ENCODE measurements around the gene ZNF8. TPM values are rescaled to one million over a fixed set of nuclear protein-coding genes. Genes with fewer than 3 reads are reported as not detected.
A peak's percentile ranks its signal among the peaks of the same experiment; 100 is the strongest.
"Not testable (repeated sequence)": the region's sequence is repeated elsewhere in the genome, so short reads cannot be mapped to it uniquely, and the experiment has no call there.

Gene ZNF8
- polyA plus RNA-seq, 2 of the 4 experiments (the other 2 are of a cell fraction), result 2.3 to 4.0 TPM

DNA sequence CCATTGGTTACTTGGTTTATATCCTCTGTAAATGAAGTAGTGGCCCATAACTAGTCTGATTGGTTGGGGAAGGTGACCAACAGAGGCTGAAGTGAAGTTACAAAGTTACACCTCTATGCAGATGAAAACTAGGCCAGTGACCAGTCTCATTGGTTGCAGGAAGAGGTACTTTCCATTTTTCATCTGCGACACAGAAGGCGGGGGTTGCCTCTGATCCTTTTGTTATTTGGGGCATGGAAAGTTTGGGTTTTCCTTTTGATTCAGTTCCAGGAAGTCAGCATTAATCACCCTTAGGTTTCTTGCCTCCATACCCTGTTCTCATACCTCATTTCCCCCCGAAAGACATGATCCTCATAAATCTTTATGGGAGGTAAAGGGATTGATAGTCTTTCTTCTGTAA, 29.9 kb upstream of the ZNF8 start (continued):
- TF ChIP-seq TP53 (CRISPR knock-in tag; IDR thresholded peaks at IDR 0.05) (no peak), ZSCAN20 (CRISPR knock-in tag; IDR thresholded peaks at IDR 0.05) (no peak), MAZ (IDR thresholded peaks at IDR 0.05; ENCODE audit: borderline replicate concordance, low read depth, low read length) (no peak), MAFK (IDR thresholded peaks at IDR 0.05; ENCODE audit: partially characterized antibody) (no peak)

DNA sequence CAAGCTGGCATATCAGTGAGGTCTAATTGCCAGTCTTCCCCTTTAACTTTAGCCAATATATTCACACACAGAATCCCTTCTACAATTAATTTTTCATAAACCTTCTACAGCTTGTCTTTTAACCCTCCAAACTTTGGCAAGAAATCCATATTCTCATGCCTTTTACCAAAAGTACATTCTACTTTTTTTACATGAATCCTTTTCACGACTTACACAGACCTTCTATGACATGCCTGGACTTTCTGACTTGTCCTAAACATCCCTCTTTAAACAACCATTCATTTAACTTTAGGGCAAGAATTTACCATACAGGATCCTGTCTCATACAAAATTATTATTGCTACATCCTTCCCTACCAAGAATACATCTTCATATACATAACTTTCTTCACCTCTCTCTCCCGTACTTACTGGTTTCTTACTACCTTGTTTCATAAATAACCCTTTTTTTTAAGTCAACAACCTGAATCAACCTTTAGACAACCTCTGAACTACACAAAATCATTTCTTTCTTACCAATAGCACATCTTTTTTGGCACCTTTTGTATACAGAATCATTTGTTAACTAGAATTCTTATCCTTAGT, 26.6 kb upstream of the ZNF8 start:
- FAIRE-seq, result peak; percentile 68
- DNase-seq (ENCODE audit: low read depth in 1 of 2, low spot score in 1 of 2), result peak in 1 of 2 experiments; percentile 67
- H3K4me1 ChIP-seq, result no peaks in the 10 kb centered on the region
- no peak overlapping the region for H3K4me2 ChIP-seq
- ATAC-seq, result no peak
- TF ChIP-seq POLR2AphosphoS2 (conservative IDR thresholded peaks at IDR 0.05; ENCODE audit: low read length) (no peak), ZFP36 (IDR thresholded peaks at IDR 0.05; ENCODE audit: borderline replicate concordance, partially characterized antibody) (peak; percentile 96)
- peaks cover 98% of the 10 kb centered on the region for H3K9me3 ChIP-seq
- POLR2A ChIA-PET, result no interaction called here
- WGBS (ENCODE audit: missing lambda C conversion rate), result 69% methylated on average over 2 of the region's 2 CpGs
- H3K27ac ChIP-seq, result no peak overlapping the region
- CTCF ChIA-PET, result interaction anchor here (1.3 to 1.5 kb wide), 2 partner anchors 10 kb away, joined by 3 read pairs; no protein-coding TSS in a partner anchor
- no peak overlapping the region for H3K4me3 ChIP-seq

DNA sequence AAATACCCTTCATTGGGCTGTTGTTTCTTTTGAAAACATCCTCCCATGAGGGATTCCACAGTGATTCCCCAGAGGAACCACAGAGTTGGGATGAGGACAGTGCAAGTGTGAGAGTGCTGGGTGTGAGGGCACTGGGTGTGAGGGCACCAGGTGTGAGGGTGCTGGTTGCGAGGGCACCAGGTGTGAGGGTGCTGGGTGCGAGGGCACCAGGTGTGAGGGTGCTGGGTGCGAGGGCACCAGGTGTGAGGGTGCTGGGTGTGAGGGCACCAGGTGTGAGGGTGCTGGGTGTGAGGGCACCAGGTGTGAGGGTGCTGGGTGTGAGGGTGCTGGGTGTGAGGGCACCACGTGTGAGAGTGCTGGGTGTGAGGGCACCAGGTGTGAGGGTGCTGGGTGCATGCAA, 20.5 kb upstream of the ZNF8 start:
- H3K4me3 ChIP-seq; CTCF ChIA-PET; H3K27ac ChIP-seq; H3K4me1 ChIP-seq; POLR2A ChIA-PET; ATAC-seq; H3K4me2 ChIP-seq; FAIRE-seq; DNase-seq (ENCODE audit: low read depth in 1 of 2, low spot score in 1 of 2): not testable (repeated sequence)
- peaks cover 99% of the 10 kb centered on the region for H3K9me3 ChIP-seq
- WGBS (ENCODE audit: missing lambda C conversion rate), result 68% methylated on average over 2 of the region's 4 CpGs

DNA sequence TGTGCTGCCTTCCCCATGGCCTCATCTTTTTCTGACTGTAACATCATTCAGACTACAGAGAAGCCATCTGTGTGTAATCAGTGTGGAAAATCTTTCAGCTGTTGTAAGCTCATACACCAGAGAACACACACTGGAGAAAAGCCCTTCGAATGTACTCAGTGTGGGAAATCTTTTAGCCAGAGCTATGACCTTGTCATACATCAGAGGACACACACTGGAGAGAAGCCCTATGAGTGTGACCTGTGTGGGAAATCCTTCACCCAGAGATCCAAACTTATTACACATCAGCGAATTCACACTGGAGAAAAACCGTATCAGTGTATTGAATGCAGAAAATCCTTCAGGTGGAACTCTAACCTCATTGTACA, 17.2 kb upstream of the ZNF8 start:
- H3K27ac ChIP-seq, result no peak overlapping the region
- WGBS (ENCODE audit: missing lambda C conversion rate), result 96% methylated on average over 3 of the region's 3 CpGs
- CTCF ChIA-PET, result interaction anchor here (1.0 to 1.4 kb wide), 2 partner anchors 9 to 10 kb away, joined by 3 read pairs; no protein-coding TSS in a partner anchor
- FAIRE-seq (no peak), DNase-seq (ENCODE audit: low read depth in 1 of 2, low spot score in 1 of 2) (no peak), ATAC-seq (peak in 1 of 2 experiments; percentile 39; a peak in 1 of 6 replicates)
- TF ChIP-seq HDAC2 (IDR thresholded peaks at IDR 0.05) (no peak), ZC3H11A (IDR thresholded peaks at IDR 0.05) (no peak), ZSCAN20 (CRISPR knock-in tag; IDR thresholded peaks at IDR 0.05) (no peak), NFE2L2 (conservative IDR thresholded peaks at IDR 0.05; ENCODE audit: low read length) (no peak)
- TF ChIP-seq, protein P1, sequence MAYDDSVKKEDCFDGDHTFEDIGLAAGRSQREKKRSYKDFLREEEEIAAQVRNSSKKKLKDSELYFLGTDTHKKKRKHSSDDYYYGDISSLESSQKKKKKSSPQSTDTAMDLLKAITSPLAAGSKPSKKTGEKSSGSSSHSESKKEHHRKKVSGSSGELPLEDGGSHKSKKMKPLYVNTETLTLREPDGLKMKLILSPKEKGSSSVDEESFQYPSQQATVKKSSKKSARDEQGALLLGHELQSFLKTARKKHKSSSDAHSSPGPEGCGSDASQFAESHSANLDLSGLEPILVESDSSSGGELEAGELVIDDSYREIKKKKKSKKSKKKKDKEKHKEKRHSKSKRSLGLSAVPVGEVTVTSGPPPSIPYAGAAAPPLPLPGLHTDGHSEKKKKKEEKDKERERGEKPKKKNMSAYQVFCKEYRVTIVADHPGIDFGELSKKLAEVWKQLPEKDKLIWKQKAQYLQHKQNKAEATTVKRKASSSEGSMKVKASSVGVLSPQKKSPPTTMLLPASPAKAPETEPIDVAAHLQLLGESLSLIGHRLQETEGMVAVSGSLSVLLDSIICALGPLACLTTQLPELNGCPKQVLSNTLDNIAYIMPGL (CRISPR knock-in tag; IDR thresholded peaks at IDR 0.05; ENCODE audit: borderline replicate concordance), result no peak
- TF ChIP-seq, protein P2, sequence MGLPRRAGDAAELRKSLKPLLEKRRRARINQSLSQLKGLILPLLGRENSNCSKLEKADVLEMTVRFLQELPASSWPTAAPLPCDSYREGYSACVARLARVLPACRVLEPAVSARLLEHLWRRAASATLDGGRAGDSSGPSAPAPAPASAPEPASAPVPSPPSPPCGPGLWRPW (IDR thresholded peaks at IDR 0.05), result peak; percentile 32; the same call in 1 of the 2 replicates
- peaks cover 100% of the 10 kb centered on the region for H3K9me3 ChIP-seq
- POLR2A ChIA-PET, result no interaction called here
- H3K4me1 ChIP-seq, result no peaks in the 10 kb centered on the region
- H3K4me2 ChIP-seq, result no peak overlapping the region
- H3K4me3 ChIP-seq, result no peak overlapping the region

DNA sequence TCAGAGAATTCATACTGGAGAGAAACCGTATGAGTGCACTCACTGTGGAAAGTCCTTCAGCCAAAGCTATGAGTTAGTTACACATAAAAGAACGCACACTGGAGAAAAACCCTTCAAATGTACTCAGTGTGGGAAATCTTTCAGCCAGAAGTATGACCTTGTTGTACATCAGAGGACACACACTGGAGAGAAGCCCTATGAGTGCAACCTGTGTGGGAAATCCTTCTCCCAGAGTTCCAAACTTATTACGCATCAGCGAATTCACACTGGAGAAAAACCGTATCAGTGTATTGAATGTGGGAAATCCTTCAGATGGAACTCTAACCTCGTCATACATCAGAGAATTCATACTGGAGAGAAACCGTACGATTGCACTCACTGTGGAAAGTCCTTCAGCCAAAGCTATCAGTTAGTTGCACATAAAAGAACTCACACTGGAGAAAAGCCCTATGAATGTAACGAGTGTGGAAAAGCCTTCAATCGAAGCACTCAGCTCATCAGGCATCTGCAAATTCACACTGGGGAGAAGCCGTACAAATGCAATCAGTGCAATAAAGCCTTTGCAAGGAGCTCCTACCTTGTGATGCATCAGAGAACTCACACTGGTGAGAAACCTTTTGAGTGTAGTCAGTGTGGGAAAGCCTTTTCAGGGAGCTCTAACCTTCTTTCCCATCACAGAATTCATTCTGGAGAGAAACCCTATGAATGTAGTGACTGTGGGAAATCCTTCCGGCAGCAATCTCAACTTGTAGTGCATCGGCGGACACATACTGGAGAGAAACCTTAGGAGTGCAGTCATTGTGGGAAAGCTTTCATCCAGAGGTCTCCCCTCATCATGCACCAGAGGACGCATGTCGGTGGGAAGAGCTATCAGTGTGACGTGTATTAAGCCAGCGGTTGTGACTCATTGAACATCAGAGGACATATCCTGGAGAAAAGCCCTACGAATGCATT, 16.5 kb upstream of the ZNF8 start:
- Histone ChIP-seq H3K9me3 (peaks cover 100% of the 10 kb centered on the region), H3K4me3 (no peak overlapping the region), H3K27ac (no peak overlapping the region), H3K4me1 (no peaks in the 10 kb centered on the region), H3K4me2 (no peak overlapping the region)
- no peak for ATAC-seq
- ChIA-PET POLR2A (no interaction called here), CTCF (interaction anchor here (1.0 to 1.4 kb wide), 2 partner anchors 9 to 11 kb away, joined by 3 read pairs; no protein-coding TSS in a partner anchor)
- peak; percentile 36 for FAIRE-seq
- whole genome bisulfite sequencing (ENCODE audit: missing lambda C conversion rate), result 93% methylated on average over 19 of the region's 19 CpGs
- peak in 1 of 2 experiments; percentile 48 for DNase-seq (ENCODE audit: low read depth in 1 of 2, low spot score in 1 of 2)
- TF ChIP-seq RFX5 (IDR thresholded peaks at IDR 0.05) (no peak), ZNF302 (CRISPR knock-in tag; IDR thresholded peaks at IDR 0.05) (no peak), MAFK (IDR thresholded peaks at IDR 0.05; ENCODE audit: partially characterized antibody) (peak; percentile 8), GATA3 (IDR thresholded peaks at IDR 0.05; ENCODE audit: borderline replicate concordance) (peak; percentile 55; the same call in 1 of the 2 replicates), HOXA7 (CRISPR knock-in tag; IDR thresholded peaks at IDR 0.05) (no peak), MYC (IDR thresholded peaks at IDR 0.05; ENCODE audit: borderline replicate concordance, low read length) (no peak), KDM1A (IDR thresholded peaks at IDR 0.05; ENCODE audit: low read depth) (0 out of 2 replicates have a peak, but pooled peaks have one; percentile 14), RARB (CRISPR knock-in tag; IDR thresholded peaks at IDR 0.05) (no peak), MAZ (IDR thresholded peaks at IDR 0.05; ENCODE audit: borderline replicate concordance, low read depth, low read length) (no peak)
- TF ChIP-seq, protein P2 (IDR thresholded peaks at IDR 0.05), result 0 out of 2 replicates have a peak, but pooled peaks have one; percentile 4
- TF ChIP-seq, protein P1 (CRISPR knock-in tag; IDR thresholded peaks at IDR 0.05; ENCODE audit: borderline replicate concordance), result no peak
